Measurements from ENCODE around the gene GFRA4. TPM values are rescaled to one million over a fixed set of nuclear protein-coding genes. Genes with fewer than 3 reads are reported as not detected.

The GFRA4 gene
- total RNA-seq, 1 experiment from 2014 or later, result not detected

- Histone ChIP-seq H2BK5ac (ENCODE audit: insufficient read length, low read length) (no peak overlapping the region), H3K4me1 (ENCODE audit: insufficient read depth, low read length) (peaks cover 6% of the 10 kb centered on the region; the same call in 1 of the 2 replicates), H2BK20ac (ENCODE audit: low read depth, low read length, poor library complexity, severe bottlenecking) (no peak overlapping the region), H2AK5ac (ENCODE audit: insufficient read length, low read length) (no peak overlapping the region), H3K18ac (ENCODE audit: insufficient read length, low read depth, low read length) (no peak overlapping the region), H3K79me2 (ENCODE audit: insufficient read depth, low read length) (no peaks in the 10 kb centered on the region), H2BK12ac (ENCODE audit: insufficient read length, low read depth, low read length) (no peak overlapping the region), H3K4ac (ENCODE audit: low read depth, low read length) (no peak overlapping the region), H4K5ac (ENCODE audit: insufficient read length, low read depth, low read length) (no peak overlapping the region), H3K27ac (ENCODE audit: insufficient read length, low read depth, low read length) (no peak overlapping the region), H2BK120ac (ENCODE audit: low read depth, low read length, poor library complexity, severe bottlenecking) (no peak overlapping the region), H3K4me2 (ENCODE audit: insufficient read depth, insufficient read length, low read length) (no peak overlapping the region), H4K8ac (replicated peaks; ENCODE audit: insufficient read length, low read depth, low read length) (no peak overlapping the region), H2AFZ (ENCODE audit: low read length) (no peak overlapping the region), H3K23me2 (ENCODE audit: insufficient read length, low read depth, low read length, poor library complexity, severe bottlenecking) (no peaks in the 10 kb centered on the region), H3K9me3 (ENCODE audit: control insufficient read depth, low read depth, low read length) (no peaks in the 10 kb centered on the region), H2BK15ac (ENCODE audit: low read depth, low read length) (no peak overlapping the region), H3K79me1 (ENCODE audit: insufficient read depth, low read depth, low read length, poor library complexity, severe bottlenecking) (no peaks in the 10 kb centered on the region), H3T11ph (ENCODE audit: low read length) (no peak overlapping the region), H3K9ac (ENCODE audit: extremely low read depth, insufficient read length, low read length) (no peak overlapping the region), H3K14ac (ENCODE audit: insufficient read depth, low read length) (no peak overlapping the region), H3K56ac (ENCODE audit: insufficient read length, low read depth, low read length) (no peak overlapping the region), H4K91ac (ENCODE audit: insufficient read length, low read depth, low read length) (no peak overlapping the region), H3K27me3 (ENCODE audit: insufficient read depth, low read length) (no peaks in the 10 kb centered on the region), H3K23ac (ENCODE audit: insufficient read length, low read depth, low read length) (no peak overlapping the region), H4K20me1 (ENCODE audit: control insufficient read depth, insufficient read depth, insufficient read length) (no peaks in the 10 kb centered on the region)
- H3K36me3 Mint-ChIP-seq (ENCODE audit: insufficient read depth in 1 of 3, low read depth in 3 of 3), result peaks cover 0 to 11% (median 7%) of the 10 kb centered on the region in 3 experiments; a peak in 4 of 7 replicates
- no peak for DNase-seq
- no peak for TF ChIP-seq CTCF (conservative IDR thresholded peaks at IDR 0.05)
- no CpG with 5 or more reads among the region's 2 CpGs for WGBS (ENCODE audit: extremely low coverage, insufficient read length, low lambda C conversion rate)
- no peaks in the 10 kb centered on the region for H3K27me3 Mint-ChIP-seq (ENCODE audit: low read depth)
- H3K4me3 Mint-ChIP-seq, result no peak overlapping the region
- no peaks in the 10 kb centered on the region for H3K9me3 Mint-ChIP-seq
- H3K4me1 Mint-ChIP-seq, result peaks cover 19 to 21% of the 10 kb centered on the region in 2 experiments
- H3K27ac Mint-ChIP-seq, result peak overlapping the region in 2 of 3 experiments; percentile 22 to 41; a peak in 2 of 7 replicates
These were observed 33.3 kb downstream of the GFRA4 start for GRCh38 chr20:3629893-3630292.
